GM23338 (cell line): Measurements from ENCODE around the gene MGAT5. TPM values are rescaled to one million over a fixed set of nuclear protein-coding genes. Genes with fewer than 3 reads are reported as not detected.

Experiments used
- ATAC-seq: fragments of 200-7000 bp; cut with Tn5 transposase; 3 replicates; pipeline ENCODE4 v1.9.1; 2020
- DNase-seq: peaks from one replicate; pipeline ENCODE4 v3.0.0-alpha.2; 2015; ENCODE audit warnings: low spot score
- H2AFZ ChIP-seq: fragments of 200-600 bp; sonication (generic); 2 replicates; pipeline ENCODE4 v1.8.0; 2016; ENCODE audit warnings: antibody characterized with exemption, mild to moderate bottlenecking, moderate library complexity
- H3F3A ChIP-seq: fragments of 200-600 bp; sonication (generic); replicated peaks from 2 replicates; pipeline ENCODE4 v1.8.0; 2017; ENCODE audit warnings: antibody characterized with exemption, mixed run types, low read depth
- H3K27ac ChIP-seq: fragments of 200-600 bp; sonication (generic); 2 replicates; pipeline ENCODE4 v1.6.1; 2016; ENCODE audit warnings: low read depth
- H3K27me3 ChIP-seq: fragments of 200-600 bp; sonication (generic); 2 replicates; pipeline ENCODE4 v1.8.0; 2016; ENCODE audit warnings: mild to moderate bottlenecking, mixed run types, moderate library complexity; ENCODE audit not compliant: insufficient read depth
- H3K36me3 ChIP-seq: fragments of 200-600 bp; sonication (generic); 2 replicates; pipeline ENCODE4 v1.8.0; 2016; ENCODE audit warnings: mild to moderate bottlenecking; ENCODE audit not compliant: insufficient read depth
- H3K4me1 ChIP-seq: fragments of 200-600 bp; sonication (generic); 2 replicates; pipeline ENCODE4 v1.8.0; 2016; ENCODE audit warnings: mild to moderate bottlenecking, moderate library complexity; ENCODE audit not compliant: insufficient read depth
- H3K4me2 ChIP-seq: fragments of 200-600 bp; sonication (generic); 2 replicates; pipeline ENCODE4 v1.7.1; 2017; ENCODE audit warnings: mixed run types
- H3K4me3 ChIP-seq: fragments of 200-600 bp; sonication (generic); 2 replicates; pipeline ENCODE4 v1.6.1; 2016; ENCODE audit warnings: mixed run types
- H3K79me2 ChIP-seq: fragments of 200-600 bp; sonication (generic); replicated peaks from 2 replicates; pipeline ENCODE4 v1.8.0; 2017; ENCODE audit warnings: mild to moderate bottlenecking; ENCODE audit not compliant: insufficient read depth
- H3K9me2 ChIP-seq: fragments of 200-600 bp; sonication (generic); 2 replicates; pipeline ENCODE4 v1.8.0; 2017; ENCODE audit not compliant: insufficient read depth
- H4K20me1 ChIP-seq: fragments of 200-600 bp; sonication (generic); replicated peaks from 2 replicates; pipeline ENCODE4 v1.8.0; 2017; ENCODE audit warnings: mild to moderate bottlenecking; ENCODE audit not compliant: insufficient read depth
- H3K27ac Mint-ChIP-seq: 2 replicates; pipeline ENCODE4 v1.8.0; 2020; ENCODE audit warnings: inconsistent platforms, mild to moderate bottlenecking, moderate library complexity, mixed read lengths
- H3K27me3 Mint-ChIP-seq: 3 replicates; pipeline ENCODE4 v1.8.0; 2022; ENCODE audit warnings: low read depth, mild to moderate bottlenecking, moderate library complexity, mixed read lengths, inconsistent platforms; ENCODE audit not compliant: insufficient read depth, poor library complexity
- H3K36me3 Mint-ChIP-seq: 3 replicates; pipeline ENCODE4 v1.8.0; 2021; ENCODE audit warnings: low read depth, mild to moderate bottlenecking, inconsistent platforms, moderate library complexity, mixed read lengths
- H3K4me1 Mint-ChIP-seq: 3 replicates; pipeline ENCODE4 v1.8.0; 2020; ENCODE audit warnings: mild to moderate bottlenecking, inconsistent platforms, mixed read lengths
- H3K4me3 Mint-ChIP-seq: 3 replicates; pipeline ENCODE4 v1.8.0; 2021; ENCODE audit warnings: moderate library complexity, mild to moderate bottlenecking, inconsistent platforms, mixed read lengths
- H3K9me3 Mint-ChIP-seq: 3 replicates; pipeline ENCODE4 v1.8.0; 2020; ENCODE audit warnings: moderate library complexity, mild to moderate bottlenecking, inconsistent platforms, mixed read lengths
- CREB1 ChIP-seq: fragments of 250-450 bp; sonication (Bioruptor Pico); IDR thresholded peaks from 2 replicates; pipeline ENCODE4 v1.5.0; 2020; ENCODE audit warnings: low read depth, mild to moderate bottlenecking, moderate library complexity
- JUNB ChIP-seq: IDR thresholded peaks from one replicate; pipeline ENCODE4 v1.6.1; 2016; ENCODE audit warnings: antibody characterized with exemption; ENCODE audit not compliant: unreplicated experiment
- NANOG ChIP-seq: IDR thresholded peaks from 2 replicates; pipeline ENCODE4 v1.6.1; 2016; ENCODE audit warnings: antibody characterized with exemption, borderline replicate concordance
- STAT1 ChIP-seq: IDR thresholded peaks from one replicate; pipeline ENCODE4 v1.6.1; 2016; ENCODE audit warnings: antibody characterized with exemption; ENCODE audit not compliant: unreplicated experiment
- ZNF462 ChIP-seq: fragments of 250-450 bp; sonication (Bioruptor Pico); IDR thresholded peaks from 2 replicates; pipeline ENCODE4 v1.5.0; 2020; ENCODE audit warnings: mild to moderate bottlenecking, moderate library complexity
- polyA plus RNA-seq: library from polyadenylated mRNA; unstranded; fragments of >200 nt; fragmentation: Nextera tagmentation; extraction: Ambion mirVana; gene quantifications from 2 replicates; pipeline ENCODE4 v1.2.1, GENCODE V29; 2016
- total RNA-seq: library from RNA; depleted of rRNA; stranded (reverse); fragments of >200 nt; shearing (Covaris generic); gene quantifications from 2 replicates; pipeline ENCODE4 v1.2.3, GENCODE V29; 2014

MGAT5 gene
- total and polyA plus RNA-seq, 2 experiments from 2014 or later, result 4.6 to 27.6 TPM

- TF ChIP-seq ZNF462 (CRISPR knock-in tag) (no peak), STAT1 (no peak)
Measured at GRCh38 chr2:134279417-134279816, 25.5 kb downstream of the MGAT5 start (continued).

GRCh38 chr2:134280231-134280630 lies 26.4 kb downstream of the MGAT5 start:
- no peak for TF ChIP-seq CREB1 (CRISPR knock-in tag)
- no peak for TF ChIP-seq JUNB
- TF ChIP-seq NANOG, result no peak
- Histone ChIP-seq H3K27ac (no peak overlapping the region), H3K4me3 (no peak overlapping the region), H3K27me3 (no peaks in the 10 kb centered on the region), H3K4me2 (no peak overlapping the region), H3K36me3 (no peaks in the 10 kb centered on the region), H3K9me2 (no peaks in the 10 kb centered on the region), H2AFZ (no peak overlapping the region), H4K20me1 (peaks cover 10% of the 10 kb centered on the region; the same call in 1 of the 2 replicates), H3F3A (no peaks in the 10 kb centered on the region), H3K4me1 (peaks cover 7% of the 10 kb centered on the region), H3K79me2 (no peaks in the 10 kb centered on the region; the same call in none of the 2 replicates)
- H3K4me3 Mint-ChIP-seq, result no peak overlapping the region
- ATAC-seq (no peak), DNase-seq (no peak)
- no peaks in the 10 kb centered on the region; the same call in 2 of the 3 replicates for H3K36me3 Mint-ChIP-seq
- peaks cover 11% of the 10 kb centered on the region for H3K4me1 Mint-ChIP-seq
- no peak overlapping the region for H3K27ac Mint-ChIP-seq
- no peaks in the 10 kb centered on the region for H3K9me3 Mint-ChIP-seq
- H3K27me3 Mint-ChIP-seq, result peaks cover 15% of the 10 kb centered on the region
